A549 treated with AZD9567 at 1 μM for 4 hours (cell line): ENCODE results near the gene MARF1. TPM values are rescaled to one million over a fixed set of nuclear protein-coding genes. Genes with fewer than 3 reads are reported as not detected.

Experiments
- total RNA-seq: library from RNA; stranded (reverse); fragments of 200-300 nt; extraction: Qiagen RNA extraction; gene quantifications from 5 replicates; pipeline ENCODE4 v1.2.3, GENCODE V29; 2022; ENCODE audit not compliant: insufficient read depth

MARF1 gene
- total RNA-seq, result 9.0 to 11.0 TPM (median 10.0 TPM) in 5 replicates

GRCh38 chr16:15643048-15643945 is at the start of gene MARF1:
TSS of gene MARF1 (minus strand) at chr16:15643154. CDS start at chr16:15639233, 3,921 bp downstream.

GRCh38 chr16:15650019-15650697 is 7.2 kb upstream of the MARF1 start, which contains the start of gene NDE1:
TSS of gene NDE1 (plus strand) at chr16:15650245. CDS start at chr16:15664779, 14,534 bp downstream.

Other genes starting within 250 kb of the MARF1 start
- 4.0 to 11.8 TPM (median 5.1 TPM) in 5 replicates for gene MPV17L, start 247.4 kb downstream of the MARF1 start, total RNA-seq
- gene BMERB1, start 208.6 kb downstream of the MARF1 start, total RNA-seq, result 60.6 to 77.1 TPM (median 72.8 TPM) in 5 replicates
- 35.0 to 38.2 TPM (median 38.0 TPM) in 5 replicates for gene NDE1, start 7.1 kb upstream of the MARF1 start, total RNA-seq
- 0.05 to 0.09 TPM (median 0.06 TPM) in 4 of 5 replicates, not detected in the other for gene MYH11, start 213.9 kb upstream of the MARF1 start, total RNA-seq
- 31.9 to 65.1 TPM (median 35.3 TPM) in 5 replicates for gene CEP20, start 245.4 kb upstream of the MARF1 start, total RNA-seq